ENCODE measurements around the gene TCP11.

Gene TCP11

DNA sequence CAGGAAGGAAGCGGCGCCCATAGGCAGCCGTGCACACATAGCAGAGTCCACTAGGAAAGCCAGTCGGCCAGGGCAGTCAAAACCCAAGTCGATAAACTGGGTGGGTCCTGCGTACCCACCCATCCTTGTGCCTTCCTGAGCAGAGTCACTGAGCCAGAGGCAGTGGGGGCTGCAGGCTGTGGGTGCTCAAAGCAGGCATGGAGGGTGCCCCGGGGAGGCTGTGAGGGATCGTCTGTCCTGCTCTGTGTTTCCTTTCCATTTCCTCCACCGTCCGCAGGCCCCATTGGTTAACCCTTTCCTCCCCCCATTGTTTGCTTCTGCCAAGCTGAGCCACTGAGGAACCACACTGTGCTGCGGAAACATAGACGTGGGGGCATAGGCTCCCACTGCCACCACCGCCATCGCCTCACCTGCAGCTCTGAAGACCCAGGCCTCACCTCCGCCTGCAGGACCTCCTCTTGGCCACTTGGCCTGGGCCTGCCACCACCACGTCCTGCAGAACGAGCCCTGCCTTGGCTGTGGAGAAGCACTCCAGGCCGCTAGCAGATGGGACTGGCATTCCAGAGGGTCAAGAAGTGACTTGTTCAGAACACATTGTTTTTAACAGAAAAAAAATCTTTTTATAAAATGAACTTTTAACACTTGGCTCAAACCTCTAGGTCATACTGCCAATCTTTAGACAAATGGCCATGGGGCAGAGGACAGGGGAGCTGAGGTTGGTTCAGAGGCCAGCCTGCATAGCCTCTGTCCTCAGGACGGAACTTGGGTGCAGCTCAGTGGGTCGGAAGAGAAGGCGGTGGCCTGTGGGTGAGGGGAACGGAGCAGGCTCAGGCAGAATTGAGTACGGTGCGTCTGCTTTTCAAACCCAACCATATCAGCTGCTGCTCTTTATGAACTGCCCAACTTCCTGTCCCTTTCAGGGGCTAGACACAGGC, 52.6 kb downstream of the TCP11 start:
- DNase-seq (ENCODE audit: low read depth, low spot score): no peak
- H3K4me3 ChIP-seq (ENCODE audit: low read depth, low read length): no peak overlapping the region
- TF ChIP-seq, protein P1, sequence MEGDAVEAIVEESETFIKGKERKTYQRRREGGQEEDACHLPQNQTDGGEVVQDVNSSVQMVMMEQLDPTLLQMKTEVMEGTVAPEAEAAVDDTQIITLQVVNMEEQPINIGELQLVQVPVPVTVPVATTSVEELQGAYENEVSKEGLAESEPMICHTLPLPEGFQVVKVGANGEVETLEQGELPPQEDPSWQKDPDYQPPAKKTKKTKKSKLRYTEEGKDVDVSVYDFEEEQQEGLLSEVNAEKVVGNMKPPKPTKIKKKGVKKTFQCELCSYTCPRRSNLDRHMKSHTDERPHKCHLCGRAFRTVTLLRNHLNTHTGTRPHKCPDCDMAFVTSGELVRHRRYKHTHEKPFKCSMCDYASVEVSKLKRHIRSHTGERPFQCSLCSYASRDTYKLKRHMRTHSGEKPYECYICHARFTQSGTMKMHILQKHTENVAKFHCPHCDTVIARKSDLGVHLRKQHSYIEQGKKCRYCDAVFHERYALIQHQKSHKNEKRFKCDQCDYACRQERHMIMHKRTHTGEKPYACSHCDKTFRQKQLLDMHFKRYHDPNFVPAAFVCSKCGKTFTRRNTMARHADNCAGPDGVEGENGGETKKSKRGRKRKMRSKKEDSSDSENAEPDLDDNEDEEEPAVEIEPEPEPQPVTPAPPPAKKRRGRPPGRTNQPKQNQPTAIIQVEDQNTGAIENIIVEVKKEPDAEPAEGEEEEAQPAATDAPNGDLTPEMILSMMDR (IDR thresholded peaks at IDR 0.05; ENCODE audit: low read depth, low read length): no peak
- in situ Hi-C loops (cut with HindIII; ENCODE audit: low sequenced_read_pairs): no loop called here

DNA sequence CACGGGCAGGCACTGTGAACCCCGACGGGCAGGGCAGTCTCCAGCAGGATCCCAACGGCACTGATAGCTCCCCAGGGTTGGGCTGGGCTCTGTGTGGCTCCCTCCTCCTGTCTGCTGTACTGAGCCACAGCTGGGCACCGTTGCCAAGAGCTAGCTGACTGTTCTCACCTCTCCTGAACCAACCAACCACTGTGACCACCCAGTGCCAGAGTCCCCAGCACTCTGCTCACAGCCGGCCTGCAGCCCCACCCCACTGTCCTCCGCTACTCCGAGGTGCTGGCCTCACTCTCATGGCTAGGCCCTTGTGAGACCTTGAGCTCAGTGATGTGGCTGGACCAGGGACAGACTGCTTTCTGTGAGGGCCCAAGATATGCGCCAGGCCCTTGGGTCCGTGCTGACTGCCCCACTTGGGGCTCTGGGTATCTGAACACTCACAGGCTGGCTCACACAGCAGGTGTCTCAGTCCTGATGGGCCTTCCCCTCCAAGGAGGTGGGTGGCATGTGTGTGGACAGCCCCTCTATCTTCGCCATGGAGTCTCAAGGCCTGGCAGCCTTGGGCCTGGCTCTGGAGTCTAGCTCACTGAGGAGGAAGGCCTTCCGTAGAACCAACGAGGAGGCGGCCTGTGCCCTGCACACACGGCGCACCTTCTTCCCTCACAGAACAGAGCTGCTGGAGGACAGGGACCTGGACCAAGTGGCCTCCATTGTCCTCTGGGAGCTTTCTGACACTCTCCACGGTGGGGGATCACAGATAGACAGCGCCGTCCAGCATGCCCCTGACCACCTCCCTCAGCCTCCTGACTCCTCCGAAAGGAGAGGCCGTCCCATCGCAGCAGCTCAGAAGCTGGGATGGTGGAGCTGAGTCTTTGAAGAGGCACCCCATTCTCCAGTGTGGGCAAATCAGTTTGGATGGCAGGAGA, 53.5 kb downstream of the TCP11 start:
- in situ Hi-C loops (cut with HindIII; ENCODE audit: low sequenced_read_pairs): no loop called here
- TF ChIP-seq, protein P1 (IDR thresholded peaks at IDR 0.05; ENCODE audit: low read depth, low read length): no peak
- H3K4me3 ChIP-seq (ENCODE audit: low read depth, low read length): no peak overlapping the region
- DNase-seq (ENCODE audit: low read depth, low spot score): no peak

DNA sequence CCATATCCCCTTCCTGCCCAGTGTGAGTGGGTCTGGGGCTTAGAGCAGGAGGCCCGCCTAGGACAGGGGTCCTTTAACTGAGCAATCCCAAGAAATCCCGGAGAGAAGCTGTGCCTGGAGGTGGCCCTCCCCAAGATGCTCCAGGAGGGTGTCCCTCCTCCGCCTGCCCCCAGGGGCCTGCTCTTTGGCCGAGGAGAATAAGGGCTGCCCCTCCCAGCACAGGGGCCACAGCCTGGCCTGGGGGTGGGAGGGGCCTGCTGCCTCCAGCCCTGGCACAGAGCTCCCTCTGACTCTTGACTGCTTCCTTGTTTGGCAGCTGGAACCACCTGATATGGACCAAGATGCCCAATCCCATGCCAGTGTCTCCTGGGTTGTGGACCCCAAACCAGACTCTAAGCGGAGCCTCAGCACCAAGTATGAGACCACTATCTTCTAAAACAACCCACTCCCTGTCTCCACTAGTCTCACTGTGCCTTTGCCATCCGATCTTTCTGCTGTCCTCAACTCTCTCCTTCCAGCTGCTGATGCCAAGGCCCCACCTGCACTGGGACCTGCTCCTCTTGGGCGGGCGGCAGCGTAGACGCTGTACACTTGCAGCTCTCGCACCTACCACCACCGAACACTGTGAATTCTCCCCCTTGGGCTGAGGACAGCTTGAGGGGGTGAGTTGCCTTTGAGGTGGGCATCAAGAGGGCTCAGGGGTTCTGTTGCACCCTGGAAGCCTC, 54.3 kb downstream of the TCP11 start:
- TF ChIP-seq, protein P1 (IDR thresholded peaks at IDR 0.05; ENCODE audit: low read depth, low read length): no peak
- no peak overlapping the region for H3K4me3 ChIP-seq (ENCODE audit: low read depth, low read length)
- in situ Hi-C loops (cut with HindIII; ENCODE audit: low sequenced_read_pairs): no loop called here
- no peak for DNase-seq (ENCODE audit: low read depth, low spot score)

DNA sequence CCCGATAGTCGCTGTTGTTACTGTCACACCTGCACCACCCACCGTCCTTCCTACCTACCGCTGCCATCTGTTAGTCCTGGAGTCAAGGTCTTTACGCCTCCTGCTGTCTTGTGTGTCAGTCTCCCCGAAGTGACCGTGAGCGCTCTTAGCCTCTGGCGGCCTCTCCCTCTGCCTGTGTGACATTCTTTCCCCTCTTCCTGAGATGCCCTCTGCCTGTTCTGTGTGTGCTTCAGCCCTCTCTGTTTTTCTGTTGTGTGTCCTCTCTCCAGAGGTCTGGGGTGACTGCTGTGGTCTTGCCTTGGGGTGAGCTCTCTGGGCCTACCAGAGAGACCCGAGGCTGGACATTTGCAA, 54.9 kb downstream of the TCP11 start:
- TF ChIP-seq, protein P1 (IDR thresholded peaks at IDR 0.05; ENCODE audit: low read depth, low read length): no peak
- no peak overlapping the region for H3K4me3 ChIP-seq (ENCODE audit: low read depth, low read length)
- in situ Hi-C loops (cut with HindIII; ENCODE audit: low sequenced_read_pairs): no loop called here
- no peak for DNase-seq (ENCODE audit: low read depth, low spot score)

DNA sequence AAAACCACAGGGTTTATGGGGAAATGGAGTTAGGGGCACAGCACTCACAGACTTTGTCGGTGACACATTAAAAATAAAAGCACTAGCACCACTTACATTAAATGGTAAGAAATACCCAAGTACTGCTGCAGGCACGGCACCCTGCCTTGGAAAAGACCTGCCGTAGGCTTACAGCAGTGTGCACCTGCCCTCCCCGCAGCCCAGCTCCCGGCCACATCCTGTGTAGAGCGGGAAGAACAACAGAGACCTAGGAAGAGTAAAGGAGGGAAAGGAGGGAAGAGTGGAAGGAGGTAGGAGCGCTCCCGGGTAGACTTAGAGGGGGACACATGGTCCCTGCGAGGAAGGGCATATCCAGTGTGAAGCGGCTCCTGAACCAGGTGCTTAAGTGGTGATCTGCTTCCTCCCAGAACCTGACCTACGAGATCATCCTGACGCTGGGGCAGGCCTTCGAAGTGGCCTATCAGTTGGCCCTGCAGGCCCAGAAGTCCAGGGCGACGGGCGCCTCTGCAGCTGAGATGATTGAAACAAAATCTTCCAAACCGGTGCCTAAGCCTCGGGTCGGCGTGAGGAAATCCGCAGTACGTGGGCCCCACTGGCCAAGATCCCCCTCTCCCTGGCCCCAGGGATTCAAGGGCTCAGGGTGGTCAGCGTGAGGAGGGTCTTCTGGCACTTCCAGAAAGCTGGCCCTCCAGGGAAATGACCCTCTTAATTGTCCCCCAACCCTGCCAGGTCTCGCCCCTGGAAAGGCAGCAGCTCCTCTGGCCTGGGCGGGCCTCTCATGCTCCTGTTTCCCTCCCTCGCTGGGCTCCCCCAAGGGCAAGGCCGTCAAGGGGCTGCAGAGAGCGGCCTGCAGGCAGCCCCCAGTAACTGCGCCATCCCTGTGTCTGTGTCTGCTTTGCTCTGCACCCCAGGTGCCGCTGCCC, 55.5 kb downstream of the TCP11 start:
- in situ Hi-C loops (cut with HindIII; ENCODE audit: low sequenced_read_pairs): no loop called here
- DNase-seq (ENCODE audit: low read depth, low spot score): no peak
- no peak overlapping the region for H3K4me3 ChIP-seq (ENCODE audit: low read depth, low read length)
- TF ChIP-seq, protein P1 (IDR thresholded peaks at IDR 0.05; ENCODE audit: low read depth, low read length): no peak

Measured in astrocyte of the spinal cord (primary cell).